Measurements from ENCODE around the gene CRX.
"Not testable (repeated sequence)": the region's sequence is repeated elsewhere in the genome, so short reads cannot be mapped to it uniquely, and the experiment has no call there.

Gene CRX

GRCh38 chr19:47861630-47862029 lies 39.9 kb downstream of the CRX start:
- no peak for DNase-seq (ENCODE audit: low spot score)
- in situ Hi-C loops (cut with MboI; ENCODE audit: low sequenced_read_pairs, unreplicated experiment) = no loop called here
- no peak for TF ChIP-seq CTCF (IDR thresholded peaks at IDR 0.05; ENCODE audit: borderline replicate concordance, control extremely low read depth, extremely low read depth, insufficient read depth, missing control alignments)

GRCh38 chr19:47863514-47863936 lies 41.8 kb downstream of the CRX start:
- DNase-seq (ENCODE audit: low spot score) = peak; percentile 91
- peak; percentile 91 for TF ChIP-seq CTCF (IDR thresholded peaks at IDR 0.05; ENCODE audit: borderline replicate concordance, control extremely low read depth, extremely low read depth, insufficient read depth, missing control alignments)
- in situ Hi-C loops (cut with MboI; ENCODE audit: low sequenced_read_pairs, unreplicated experiment) = no loop called here

- in situ Hi-C loops (cut with MboI; ENCODE audit: low sequenced_read_pairs, unreplicated experiment) = no loop called here
- no peak for DNase-seq (ENCODE audit: low spot score)
- TF ChIP-seq CTCF (IDR thresholded peaks at IDR 0.05; ENCODE audit: borderline replicate concordance, control extremely low read depth, extremely low read depth, insufficient read depth, missing control alignments) = no peak
Measured at GRCh38 chr19:47865166-47865565, 43.4 kb downstream of the CRX start.

- no peak for DNase-seq (ENCODE audit: low spot score)
- TF ChIP-seq CTCF (IDR thresholded peaks at IDR 0.05; ENCODE audit: borderline replicate concordance, control extremely low read depth, extremely low read depth, insufficient read depth, missing control alignments) = no peak
- in situ Hi-C loops (cut with MboI; ENCODE audit: low sequenced_read_pairs, unreplicated experiment) = no loop called here
Measured at GRCh38 chr19:47878906-47879305, 57.2 kb downstream of the CRX start.

GRCh38 chr19:47879385-47879784 lies 57.6 kb downstream of the CRX start:
- DNase-seq (ENCODE audit: low spot score); in situ Hi-C loops (cut with MboI; ENCODE audit: low sequenced_read_pairs, unreplicated experiment): not testable (repeated sequence)

GRCh38 chr19:47881757-47882156 lies 60.0 kb downstream of the CRX start:
- no peak for DNase-seq (ENCODE audit: low spot score)
- TF ChIP-seq CTCF (IDR thresholded peaks at IDR 0.05; ENCODE audit: borderline replicate concordance, control extremely low read depth, extremely low read depth, insufficient read depth, missing control alignments) = no peak
- in situ Hi-C loops (cut with MboI; ENCODE audit: low sequenced_read_pairs, unreplicated experiment) = no loop called here

GRCh38 chr19:47882890-47883289 lies 61.2 kb downstream of the CRX start:
- no peak for DNase-seq (ENCODE audit: low spot score)
- in situ Hi-C loops (cut with MboI; ENCODE audit: low sequenced_read_pairs, unreplicated experiment) = no loop called here
- no peak for TF ChIP-seq CTCF (IDR thresholded peaks at IDR 0.05; ENCODE audit: borderline replicate concordance, control extremely low read depth, extremely low read depth, insufficient read depth, missing control alignments)

Measured in GM13976 (cell line).